ENCODE data around the gene NTRK1.

Gene NTRK1

DNA sequence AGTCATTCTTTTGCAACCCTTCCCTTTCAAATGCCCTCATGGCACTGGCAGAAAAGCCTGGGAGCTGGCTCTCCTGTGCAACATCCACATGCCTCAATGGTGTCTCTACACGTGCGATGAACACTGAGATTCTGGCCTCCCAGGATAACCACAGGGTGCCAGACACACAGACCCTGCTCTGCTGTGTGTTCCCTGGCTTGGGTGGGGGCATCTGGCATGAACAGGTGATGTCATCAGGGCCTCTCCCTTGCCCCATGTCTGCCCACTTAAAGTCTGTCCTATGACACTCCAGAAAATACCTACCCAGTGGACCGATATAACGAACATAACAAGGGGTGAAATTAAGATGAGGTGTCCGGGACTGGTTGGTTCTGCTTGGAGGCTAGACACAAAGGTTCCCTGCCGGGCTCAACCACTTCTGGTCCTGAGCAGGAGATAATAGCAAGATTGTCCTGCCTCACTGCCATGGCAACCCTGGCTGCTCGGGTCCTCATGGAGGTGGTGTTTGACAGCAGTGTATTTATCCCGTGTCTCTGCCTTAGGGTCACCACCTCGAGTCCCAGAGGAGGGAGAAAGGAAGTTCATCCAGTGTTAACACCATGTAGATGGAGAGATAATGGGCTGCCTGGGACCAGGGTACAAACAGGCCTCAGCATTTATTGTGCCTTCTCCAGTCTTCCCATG lies 21.1 kb upstream of the NTRK1 start:
- DNase-seq: no peak

DNA sequence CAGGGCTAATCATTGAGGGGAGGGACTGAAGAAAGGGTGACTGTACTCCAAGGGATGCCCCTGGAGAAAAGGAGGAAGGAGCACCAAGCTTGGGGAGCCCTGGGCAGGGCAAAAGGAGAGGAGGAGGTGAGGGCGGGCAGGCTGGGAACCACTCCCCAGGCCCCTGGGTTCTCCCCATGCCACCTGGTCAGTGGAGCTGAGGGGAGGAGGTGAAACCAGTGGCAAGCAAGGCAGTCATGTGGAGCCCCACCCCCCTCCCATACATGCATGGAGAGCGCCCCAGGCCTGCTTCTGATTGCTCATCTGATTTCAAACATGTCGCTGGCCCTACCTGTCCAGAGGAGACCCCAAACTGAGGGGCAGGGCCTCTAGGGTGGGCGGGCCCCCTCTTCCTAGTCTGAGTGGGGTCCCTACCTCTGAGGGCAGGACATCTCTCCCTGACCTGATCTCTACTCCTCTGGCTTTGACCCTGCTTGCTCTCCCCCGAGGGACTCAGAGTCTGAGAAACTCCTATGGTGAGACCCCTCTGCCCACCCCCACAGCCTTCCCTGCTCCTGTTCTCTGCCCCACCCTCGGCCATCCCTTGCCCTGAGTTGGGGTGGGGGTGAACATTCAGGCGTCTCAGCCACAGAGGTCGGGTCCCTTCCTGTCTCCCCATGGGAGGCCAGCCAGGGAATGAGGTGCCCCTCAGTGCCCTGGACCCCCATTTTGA lies 20.3 kb upstream of the NTRK1 start:
- no peak for DNase-seq

DNA sequence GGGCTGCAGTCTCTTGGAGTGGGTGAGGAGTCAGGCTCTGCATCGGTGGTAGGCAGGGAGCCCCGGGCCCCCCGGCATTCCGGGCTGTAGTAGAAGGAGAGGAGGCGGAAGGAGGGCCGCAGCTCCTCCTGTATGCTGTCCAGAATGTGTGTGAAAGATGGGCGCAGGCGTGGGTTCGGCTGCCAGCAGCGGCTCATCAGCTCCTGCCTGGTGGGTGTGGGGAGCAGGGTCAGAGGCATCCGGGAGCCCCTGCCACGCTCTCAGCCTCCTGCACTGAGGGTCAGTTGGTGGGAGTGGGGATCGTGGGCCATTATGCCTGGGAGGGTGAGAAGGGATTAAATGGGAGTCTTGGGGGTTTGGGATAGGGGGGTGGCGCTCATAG lies 19.8 kb upstream of the NTRK1 start:
- no peak for DNase-seq

DNA sequence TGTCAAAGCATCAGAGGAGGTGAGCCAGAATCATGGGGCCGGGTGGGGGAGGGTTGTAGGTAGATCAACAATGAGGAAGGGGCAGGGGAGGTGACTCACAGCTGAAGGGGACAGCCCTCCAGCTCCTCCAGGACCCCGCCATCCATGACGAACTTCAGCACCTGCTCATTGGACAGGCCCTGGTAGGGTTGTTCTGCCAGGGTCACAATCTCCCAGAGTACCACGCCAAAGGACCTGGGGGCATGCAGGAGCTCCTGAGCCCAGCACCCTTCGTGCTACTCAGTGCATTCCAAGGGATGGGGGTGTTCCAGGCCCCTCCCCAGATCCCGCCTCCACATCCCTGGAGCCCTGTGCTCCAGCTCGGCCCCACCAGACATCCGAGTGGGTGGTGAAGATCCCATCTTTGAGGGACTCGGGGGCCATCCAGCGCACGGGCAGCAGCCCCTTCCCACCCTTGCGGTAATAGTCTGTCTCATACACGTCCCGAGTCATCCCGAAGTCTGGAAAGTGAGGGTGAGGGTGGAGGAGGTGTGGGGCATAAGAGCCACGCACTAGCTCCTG lies 19.3 kb upstream of the NTRK1 start:
- DNase-seq: no peak

DNA sequence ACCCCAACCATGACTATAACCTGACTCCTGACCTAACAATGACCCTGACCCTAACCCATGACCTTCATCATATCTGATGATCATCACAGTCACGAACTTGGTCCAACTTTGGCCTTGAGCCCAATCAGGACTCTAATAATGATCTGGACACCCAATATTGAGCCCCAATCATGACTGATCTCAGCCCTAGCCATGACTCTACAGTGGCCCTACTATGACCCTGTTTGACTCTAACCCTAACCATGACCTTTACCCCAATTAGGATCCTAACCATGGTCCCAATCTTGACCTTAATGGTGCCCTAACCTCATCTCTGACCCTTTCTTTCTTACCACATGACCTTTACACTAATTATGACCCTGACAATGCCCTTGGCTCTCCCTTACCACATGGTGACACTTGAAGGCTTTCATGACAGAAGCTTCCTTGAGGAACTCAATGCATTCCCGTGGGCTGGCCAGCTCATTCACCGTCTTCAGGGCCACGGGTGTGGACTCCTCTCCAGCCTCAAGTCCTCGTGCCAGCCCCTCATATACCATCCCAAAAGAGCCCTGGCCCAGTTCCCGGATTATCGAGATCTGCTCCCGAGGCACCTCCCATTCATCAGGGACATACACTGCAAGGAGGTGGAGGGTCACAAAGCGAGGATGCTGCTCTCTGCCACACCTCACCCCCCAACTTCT lies 17.9 kb upstream of the NTRK1 start:
- DNase-seq: no peak

DNA sequence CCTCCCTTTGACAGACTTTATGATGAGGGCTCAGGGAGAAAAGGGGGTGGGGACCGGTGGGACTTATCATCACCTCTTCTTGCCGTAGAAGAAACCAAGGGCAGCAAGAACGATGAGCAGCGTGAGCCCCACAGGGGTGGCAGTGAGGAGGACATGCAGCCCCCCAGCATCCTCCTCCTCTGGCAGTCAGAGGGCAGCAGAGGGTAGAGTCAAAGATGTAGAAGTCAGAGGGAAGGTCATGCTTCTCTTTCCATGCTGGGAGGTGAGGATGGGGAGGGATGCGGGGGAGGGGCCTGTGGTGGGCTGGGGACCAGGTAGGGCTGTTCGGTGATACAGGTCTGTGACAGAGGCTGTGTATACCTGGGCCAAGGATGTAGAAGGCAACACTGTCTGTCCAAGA lies 16.6 kb upstream of the NTRK1 start:
- DNase-seq: no peak

DNA sequence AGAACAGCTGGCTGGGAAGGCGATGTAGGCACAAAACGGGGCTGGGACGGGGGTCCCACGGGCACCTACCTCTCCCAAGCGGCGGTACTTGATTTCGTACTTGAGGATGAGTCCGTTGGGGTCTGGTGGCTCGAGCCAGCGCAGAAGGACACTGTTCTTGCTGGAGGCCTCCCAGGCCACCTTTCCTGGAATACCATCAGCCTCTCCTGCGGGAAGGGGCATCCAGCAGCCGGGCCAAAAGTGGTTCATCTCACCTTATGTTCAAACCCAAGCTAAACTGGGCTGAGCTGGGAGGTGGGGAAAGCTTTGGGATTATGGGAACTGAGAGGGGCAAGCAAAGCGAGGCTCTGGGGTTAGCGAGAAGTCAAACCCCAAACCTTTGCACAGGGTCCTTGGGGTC lies 16.0 kb upstream of the NTRK1 start:
- DNase-seq: no peak

DNA sequence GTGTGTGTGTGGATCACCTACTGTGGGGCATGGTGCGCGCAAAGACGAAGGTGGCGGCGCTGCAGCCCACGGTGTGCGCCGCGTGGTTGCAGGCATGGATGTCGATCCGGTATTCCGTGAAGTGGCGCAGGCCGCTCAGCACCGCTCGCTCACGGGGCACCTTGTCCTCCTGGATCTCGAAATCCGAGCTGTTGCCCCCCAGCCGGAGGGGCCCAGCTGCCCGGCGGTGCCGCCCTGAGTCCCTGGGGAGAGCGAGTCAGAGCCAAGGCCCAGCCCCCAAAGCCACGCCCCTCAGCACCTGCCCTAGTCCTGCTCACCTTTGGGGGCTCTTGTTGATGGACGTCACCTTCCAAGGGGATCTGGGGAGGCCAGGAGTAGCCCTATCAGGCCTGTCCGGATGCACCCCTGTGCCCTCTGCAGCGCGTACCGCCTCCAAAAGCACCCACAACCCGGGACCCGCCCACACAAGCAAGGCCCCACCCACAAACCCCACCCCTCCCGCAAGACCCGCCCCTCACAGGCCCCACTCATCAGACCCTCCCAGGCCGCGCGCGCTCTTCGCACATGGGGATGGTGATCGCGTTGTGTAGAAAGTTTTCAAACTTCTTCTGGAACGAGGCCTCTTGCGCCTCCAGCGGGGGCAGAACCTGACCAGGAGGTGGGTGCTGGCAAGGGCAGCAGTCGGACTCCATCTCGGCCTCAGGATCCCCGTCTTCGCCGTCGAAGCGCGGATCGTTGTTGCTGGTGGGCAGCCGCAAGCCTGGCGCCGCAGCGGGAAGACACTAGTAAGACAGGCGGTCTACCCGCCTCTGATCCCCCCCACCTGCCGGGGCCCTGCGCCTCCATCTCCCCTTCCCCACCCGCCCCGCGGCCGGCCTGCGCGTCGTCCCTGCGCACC lies 15.4 kb upstream of the NTRK1 start:
- peak; percentile 30 to 40 for DNase-seq

DNA sequence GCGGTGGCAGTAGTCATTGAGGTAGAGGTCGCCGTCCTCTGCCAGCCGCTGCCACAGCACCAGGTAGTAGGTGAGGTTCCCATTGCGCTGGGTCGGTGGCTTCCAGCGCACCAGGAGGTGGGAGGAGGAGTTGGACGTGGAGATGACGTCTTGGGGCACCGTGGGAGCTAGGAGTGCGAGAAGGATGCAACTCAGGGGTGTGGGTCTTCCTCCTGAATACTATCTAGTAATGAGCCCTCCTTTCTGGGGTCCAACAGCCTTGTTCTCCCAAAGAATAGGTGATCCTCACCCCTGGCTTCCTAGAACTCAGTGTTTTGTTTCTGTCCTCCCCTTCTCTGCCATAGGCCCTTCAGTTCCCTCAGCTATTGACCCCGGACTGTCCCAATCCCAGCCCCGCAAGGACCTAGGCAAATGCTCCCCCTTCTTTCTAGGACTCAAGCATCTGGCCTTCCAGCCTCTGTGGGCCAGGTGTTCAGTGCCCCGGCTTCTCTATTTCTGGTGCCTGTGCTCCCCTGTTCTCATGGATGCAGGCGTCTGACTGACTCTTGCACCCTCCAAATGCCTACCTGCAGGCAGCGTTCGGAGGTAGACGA lies 14.6 kb upstream of the NTRK1 start:
- no peak for DNase-seq

DNA sequence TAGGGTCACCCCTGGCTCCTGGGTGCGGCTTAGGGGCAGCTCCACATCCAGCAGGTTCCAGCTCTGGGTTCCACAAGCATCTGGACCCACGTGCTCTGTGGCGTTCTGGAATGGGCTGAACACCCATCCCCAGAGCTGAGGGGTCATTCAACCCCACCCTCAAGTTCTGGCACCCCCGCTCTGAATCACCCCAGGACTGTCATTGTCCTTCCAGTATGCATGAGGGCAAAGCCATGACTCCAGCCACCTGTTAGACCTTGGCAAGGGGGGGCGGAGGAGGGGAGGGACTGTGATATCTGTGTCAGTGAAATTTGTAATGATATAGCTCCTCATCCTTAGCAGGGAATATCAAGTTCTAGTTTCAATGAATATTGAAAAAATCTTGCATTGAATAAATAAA lies 14.0 kb upstream of the NTRK1 start:
- no peak for DNase-seq

DNA sequence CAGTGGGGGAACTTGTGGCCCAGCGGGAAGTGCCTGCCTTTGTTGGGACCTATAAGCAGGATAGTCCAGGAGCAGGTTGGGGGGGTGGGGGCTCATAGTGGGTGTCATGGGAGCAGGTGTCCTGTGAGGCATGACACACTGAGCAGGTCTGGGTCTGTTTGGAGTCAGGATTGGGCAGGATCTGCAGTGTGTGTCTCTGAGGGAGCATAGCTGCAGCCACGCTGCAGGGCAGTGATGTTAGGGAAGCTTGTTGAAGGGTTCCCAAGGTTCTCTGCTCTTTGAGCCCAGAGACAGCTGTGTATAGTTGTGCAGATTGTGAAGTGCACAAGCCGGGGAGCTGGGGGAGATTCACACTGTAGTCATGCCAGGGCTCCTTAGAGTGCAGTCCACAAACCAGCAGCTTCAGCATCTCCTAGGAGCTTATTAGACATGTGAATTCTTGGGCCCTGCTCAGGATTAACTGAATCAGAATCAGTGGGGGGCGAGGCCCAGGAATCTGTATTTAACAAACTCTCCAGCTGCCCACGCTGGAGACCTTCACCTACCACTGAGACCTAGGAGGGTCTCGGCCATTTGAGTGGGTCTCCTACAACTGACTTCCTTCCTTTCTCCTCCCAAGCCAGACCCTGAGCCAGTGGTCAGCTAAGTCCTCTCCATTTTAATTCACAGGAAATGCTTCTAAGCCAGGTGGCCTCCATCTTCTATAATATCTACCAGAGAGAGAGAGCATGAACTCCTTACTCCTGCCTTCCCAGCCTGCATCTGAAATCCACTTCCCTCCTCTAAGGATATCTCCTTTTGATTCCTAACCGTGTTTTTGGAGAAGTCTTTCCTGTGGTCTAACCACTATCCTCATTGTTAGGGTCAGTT lies 12.8 kb upstream of the NTRK1 start:
- DNase-seq: no peak

DNA sequence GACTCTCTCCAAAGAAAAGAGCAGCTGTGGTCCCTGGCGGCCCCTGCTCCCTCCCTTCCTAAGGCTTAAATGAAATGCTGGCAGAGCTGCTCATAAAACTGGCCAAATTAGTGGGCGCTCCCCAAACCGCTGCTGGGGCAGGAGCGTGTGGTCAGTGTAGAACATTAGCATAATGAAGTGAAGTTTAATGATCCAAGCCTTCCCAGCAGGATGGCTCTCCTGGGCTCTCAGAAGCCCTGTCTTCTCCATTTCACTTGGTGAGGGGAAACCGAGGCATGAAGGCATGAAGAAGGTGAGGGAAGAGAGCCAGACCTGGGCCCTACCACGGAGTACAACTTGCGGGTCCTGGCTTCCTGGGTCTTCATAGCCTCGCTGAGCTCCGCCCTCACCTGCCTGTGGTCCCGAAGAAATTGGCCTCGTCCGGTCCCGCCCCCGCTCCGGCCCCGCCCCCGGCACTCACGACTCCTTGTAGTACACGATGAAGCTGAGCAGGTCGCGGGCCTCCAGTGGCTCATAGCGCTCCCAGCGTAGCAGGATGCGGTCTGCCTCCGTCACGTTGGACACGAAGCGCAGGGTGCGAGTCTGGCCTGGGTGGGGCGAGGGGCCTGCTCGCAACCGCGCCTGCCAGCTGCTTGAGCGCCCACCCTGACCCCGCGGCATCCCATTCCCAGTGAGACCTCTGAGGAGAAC lies 12.1 kb upstream of the NTRK1 start:
- peak; percentile 54 to 76 for DNase-seq

DNA sequence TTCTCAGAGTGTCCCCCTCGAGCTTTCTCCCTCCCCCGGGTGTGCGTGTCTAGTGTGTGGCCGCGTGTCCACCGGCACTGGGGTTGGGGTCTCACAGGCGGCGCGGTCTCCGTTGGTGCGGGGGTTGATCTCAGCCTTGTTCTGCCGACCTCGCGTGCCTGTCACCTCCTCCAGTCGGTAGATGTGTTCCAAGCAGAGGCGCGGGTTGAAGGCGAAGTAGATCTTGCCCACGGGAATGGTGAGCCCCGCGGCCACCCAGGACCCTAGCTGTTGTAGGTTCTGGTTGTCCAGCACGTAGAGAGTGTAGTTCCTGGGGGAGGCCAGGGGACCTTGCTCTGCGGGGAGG lies 11.5 kb upstream of the NTRK1 start:
- DNase-seq: no peak

DNA sequence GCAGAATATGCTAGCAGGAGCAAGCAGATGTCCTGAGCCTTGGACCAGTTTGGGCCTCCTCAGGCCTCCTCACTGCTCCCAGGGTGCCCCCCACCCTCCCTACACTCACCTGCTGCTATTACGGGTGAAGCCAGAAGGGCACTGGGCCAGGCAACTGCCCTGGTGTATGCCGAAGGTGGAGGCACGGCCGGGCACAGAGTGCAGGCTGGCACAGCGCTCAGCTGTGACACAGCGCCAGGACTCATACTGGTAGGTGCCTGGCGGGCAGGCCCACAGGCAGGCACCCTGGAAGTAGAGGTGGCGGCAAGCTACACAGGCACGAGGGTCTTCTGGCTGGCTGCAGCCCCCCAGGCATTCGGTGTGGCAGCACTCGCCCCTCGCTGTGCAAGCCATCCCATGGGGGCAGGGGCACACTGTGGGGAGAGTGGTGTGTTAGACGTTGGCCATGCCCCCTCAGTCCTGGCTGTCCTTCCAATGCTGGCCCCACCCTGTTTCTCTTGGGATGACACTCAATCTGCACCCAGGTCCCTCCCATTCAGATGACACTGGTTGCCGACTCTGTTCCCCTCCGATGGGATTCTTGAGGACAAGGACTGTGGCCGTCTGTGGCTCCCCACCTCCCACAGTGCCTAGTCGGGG lies 8.8 kb upstream of the NTRK1 start:
- DNase-seq: no peak

DNA sequence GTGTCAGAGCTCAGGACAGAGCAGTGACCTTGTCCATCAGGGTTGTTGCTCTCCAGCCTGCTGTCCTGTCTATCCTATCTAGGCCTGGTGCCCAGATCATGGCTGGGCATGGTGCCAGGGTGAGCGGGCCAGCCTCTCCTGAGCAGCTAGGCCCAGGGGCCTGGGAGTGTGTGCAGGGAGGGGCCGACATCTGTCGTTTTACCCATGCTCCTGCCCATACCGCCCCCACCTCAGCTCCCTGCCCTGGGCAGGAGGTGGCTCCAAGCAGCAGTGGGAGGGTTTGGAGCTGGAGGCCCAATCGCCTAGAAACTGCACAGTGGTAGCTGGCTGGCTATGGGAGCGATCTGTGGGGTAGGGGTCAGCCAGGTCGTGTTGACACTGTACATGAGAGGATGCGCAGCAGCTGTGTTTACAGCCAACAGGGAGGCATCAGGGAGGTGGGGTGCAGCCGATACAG lies 8.2 kb upstream of the NTRK1 start:
- no peak for DNase-seq

DNA sequence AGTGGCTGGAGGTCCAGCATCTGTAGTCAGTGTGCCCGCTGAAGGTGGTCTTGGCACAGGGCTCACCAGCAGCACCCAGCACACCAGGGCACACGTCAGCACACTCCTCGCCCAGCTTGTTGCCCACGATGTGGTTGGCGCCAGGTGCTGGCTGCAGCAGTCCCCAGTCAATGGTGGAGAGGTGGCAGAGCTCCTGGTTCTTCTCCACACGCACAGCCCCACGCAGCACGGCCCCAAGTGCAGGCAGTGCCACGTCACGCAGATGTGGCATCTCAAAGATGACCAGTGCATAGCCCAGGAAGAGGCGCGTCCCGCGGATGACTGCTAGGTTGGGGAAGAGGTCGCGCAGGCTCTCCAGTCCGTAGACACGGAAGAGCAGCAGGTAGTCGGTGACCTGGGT lies 6.9 kb upstream of the NTRK1 start:
- DNase-seq: no peak

DNA sequence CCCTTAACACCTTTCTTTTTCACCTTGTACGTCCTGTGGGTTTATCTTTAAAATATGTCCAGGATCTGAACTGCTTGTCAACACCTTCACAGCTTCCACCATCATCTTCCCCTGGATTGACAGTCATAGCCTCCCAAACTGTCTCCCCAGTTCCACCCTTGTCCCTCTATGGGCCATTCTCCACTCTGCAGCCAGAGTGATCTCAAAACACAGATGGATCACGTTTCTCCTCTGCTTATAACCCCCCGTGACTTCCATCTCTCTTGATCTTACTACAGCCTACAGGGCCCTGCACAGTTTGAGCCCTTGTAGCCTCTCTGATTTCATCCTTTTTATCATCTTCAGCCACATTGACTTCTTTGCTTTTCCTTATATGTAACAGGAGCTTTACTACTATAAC lies 6.0 kb upstream of the NTRK1 start:
- DNase-seq: no peak

DNA sequence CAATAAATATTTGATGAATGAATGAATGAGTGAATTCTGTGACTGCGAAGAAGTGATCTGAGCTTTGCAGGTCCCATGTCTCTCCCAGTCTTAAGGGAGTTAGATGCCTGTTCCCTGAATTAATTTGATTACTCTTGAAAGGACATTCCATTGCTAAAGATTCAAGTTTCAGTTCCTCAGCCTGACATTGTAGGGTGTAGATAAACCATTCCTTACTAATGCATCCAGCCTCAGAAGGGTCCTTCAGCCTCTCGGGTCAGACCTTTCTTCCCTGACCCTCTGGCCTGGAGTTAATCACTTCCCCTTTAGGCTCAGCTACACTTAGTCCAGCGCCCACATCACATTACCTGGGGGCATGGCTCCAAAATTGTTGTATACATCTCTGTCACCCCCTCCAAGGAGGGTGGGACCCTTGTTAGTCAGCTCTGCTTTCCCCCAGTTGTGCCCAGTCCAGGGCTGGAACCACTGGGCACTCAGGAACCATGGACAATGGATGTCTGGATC lies 4.3 kb upstream of the NTRK1 start:
- no peak for DNase-seq

DNA sequence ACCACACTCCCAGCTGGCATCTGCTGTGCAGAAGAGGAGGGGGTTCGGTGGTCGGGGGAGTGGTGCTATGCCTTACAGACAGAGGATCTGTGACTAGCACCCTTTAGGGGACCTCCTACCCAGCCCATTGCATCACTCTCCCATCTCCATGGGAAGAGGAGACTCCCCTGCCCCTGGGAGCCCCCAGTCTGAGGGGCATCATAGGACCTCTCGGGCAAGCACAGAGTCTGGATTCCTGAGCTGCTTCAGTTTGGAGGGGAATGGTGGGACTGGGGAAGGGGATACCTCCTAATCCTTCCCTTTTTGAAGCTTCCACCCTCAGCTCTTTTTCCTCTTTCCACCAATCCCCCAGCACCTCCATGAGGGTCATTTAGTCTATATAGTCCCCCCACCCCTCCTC lies 3.1 kb upstream of the NTRK1 start:
- no peak for DNase-seq

DNA sequence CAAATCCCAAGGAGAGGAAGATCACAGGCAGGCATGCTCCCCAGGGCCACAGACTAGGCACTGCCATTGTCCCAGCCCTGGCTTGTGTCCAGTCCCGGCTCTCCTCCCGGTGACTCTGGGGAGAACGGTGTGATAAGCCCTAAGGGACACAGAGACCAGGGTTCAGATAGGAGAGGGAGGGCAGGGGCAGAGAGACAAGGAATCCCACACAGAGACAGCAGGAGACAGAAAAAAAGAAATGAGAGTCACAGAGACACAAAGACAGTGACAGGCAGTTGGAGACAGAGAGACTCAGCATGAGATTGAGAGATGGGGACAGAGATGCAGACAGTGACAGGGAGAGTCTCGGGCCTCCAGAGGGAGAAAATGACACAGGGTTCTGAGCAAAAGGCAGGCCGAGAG lies 2.1 kb upstream of the NTRK1 start:
- DNase-seq: no peak
